ENCODE data around the gene MBD3L1. TPM values are rescaled to one million over a fixed set of nuclear protein-coding genes. Genes with fewer than 3 reads are reported as not detected.

The MBD3L1 gene
- polyA plus RNA-seq, 1 donor: not detected

DNA sequence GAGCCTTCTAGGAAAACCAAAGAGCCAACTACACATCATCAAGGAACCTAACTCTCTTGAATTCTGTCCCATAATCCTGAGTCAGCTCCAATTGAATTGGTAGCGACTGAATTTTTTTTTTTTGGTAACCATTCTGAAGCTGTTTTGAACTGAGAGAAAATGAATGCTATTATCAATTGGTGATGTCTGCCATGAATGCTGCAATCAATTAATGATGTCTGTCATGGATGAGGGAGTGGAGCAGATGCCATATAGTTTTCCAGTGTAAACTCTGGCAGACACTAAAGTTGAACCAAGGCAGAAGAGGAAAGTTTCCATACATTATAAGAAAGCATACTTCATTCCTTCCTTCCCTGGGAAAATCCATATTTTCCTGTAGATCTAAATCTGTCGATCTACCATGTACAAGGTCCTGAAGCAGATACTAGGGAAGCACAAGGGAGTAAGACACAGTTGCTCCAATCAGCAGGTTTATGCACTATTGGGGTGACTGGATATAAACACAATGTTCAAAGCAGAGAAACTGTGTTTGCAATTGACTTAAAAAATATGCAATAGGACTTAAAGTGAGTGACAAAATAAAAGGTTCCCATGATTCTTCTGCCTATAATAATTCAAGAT is 48.8 kb downstream of the MBD3L1 start:
- DNase-seq (ENCODE audit: low read depth): no peak

DNA sequence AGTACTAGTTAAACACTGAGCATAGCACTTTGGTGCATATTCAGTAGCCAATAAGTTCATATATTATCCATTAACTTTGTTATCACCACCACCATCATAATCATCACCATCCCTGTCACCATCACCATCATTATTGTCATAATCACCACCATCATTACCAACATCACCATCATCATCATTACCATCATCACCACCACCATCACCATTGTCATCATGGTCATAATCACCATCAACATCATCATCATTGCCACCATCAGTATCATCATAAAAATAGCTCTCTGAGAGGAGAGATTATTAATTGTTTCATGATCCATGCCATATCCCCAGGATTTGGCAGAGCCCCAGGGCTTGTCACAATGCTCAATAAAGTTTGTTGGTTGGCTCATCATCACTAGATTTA is 49.3 kb downstream of the MBD3L1 start:
- no peak for DNase-seq (ENCODE audit: low read depth)

DNA sequence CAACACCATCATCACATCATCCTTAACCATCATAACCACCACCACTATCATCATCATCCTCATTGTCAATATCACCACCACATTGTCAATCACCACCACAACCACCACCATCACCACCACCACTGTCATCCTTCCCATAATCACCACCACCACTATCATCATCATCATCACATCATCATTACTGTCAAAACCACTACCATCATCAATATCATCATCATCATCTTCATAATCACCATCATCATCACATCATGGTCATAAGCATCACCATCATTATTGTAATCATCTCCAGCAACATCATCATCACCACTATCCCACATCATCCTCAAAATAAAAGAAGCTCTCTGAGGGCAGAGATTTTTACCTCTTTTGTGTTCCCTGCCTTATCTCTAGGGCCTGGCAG is 52.2 kb downstream of the MBD3L1 start:
- DNase-seq (ENCODE audit: low read depth): no peak

DNA sequence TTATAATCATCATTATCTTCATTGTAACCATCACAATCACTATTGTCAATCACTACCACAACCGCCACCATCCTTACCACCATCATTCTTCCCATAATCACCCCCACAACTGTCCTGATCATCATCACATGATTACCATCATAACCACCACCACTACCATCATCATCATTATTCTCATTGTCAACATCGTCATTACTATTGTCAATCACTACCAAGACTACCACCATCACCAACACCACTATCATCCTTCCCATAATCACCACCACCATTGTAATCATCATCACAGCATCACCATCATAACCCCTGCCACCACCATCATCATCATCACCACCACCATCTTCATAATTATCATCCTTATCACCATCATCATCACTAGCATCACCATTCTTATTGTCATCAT is 55.2 kb downstream of the MBD3L1 start:
- DNase-seq (ENCODE audit: low read depth): no peak

DNA sequence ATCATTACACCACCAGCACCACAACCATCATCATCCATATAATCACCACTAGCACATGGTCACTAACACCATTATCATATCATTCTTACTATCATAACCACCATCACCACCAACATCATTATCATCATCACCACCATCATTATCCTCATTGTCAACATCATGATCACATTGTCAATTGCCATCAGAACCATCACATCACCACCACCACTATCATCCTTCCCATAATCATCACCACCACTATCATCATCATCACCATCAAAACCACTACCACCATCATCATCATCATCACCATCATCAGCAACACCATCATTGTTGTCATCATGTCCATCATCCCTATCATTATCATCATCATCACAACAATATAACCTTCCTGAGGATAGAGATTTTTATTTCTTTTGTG is 58.1 kb downstream of the MBD3L1 start:
- DNase-seq (ENCODE audit: low read depth): no peak

Other genes with a start within 250 kb of the MBD3L1 start
- 25.0 TPM for gene ADAMTS10, start 221.7 kb upstream of the MBD3L1 start, polyA plus RNA-seq (ENCODE audit: insufficient read length)
- not detected for gene NFILZ, start 201.7 kb upstream of the MBD3L1 start, polyA plus RNA-seq (ENCODE audit: insufficient read length)
- gene ACTL9, start 133.6 kb upstream of the MBD3L1 start, polyA plus RNA-seq (ENCODE audit: insufficient read length): not detected
- gene OR2Z1, start 110.7 kb upstream of the MBD3L1 start, polyA plus RNA-seq (ENCODE audit: insufficient read length): not detected
- gene ZNF558, start 73 bp upstream of the MBD3L1 start, polyA plus RNA-seq (ENCODE audit: insufficient read length): 20.6 TPM
- not detected for gene MUC16, start 178.0 kb downstream of the MBD3L1 start, polyA plus RNA-seq (ENCODE audit: insufficient read length)

All from forelimb muscle (tissue), 1 donor.